Measurements from ENCODE around the gene ZNF524.
A peak's percentile ranks its signal among the peaks of the same experiment; 100 is the strongest.

Gene ZNF524

GRCh38 chr19:55601084-55601483, 996 bp downstream of the ZNF524 start:
- DNase-seq (ENCODE audit: low read depth in 1 of 2, low spot score in 1 of 2), result no peak

- no peak for DNase-seq (ENCODE audit: low read depth in 1 of 2, low spot score in 1 of 2)
Observed at GRCh38 chr19:55602104-55603001, 2.3 kb downstream of the ZNF524 start.

GRCh38 chr19:55603115-55603514, 3.0 kb downstream of the ZNF524 start:
- no peak for DNase-seq (ENCODE audit: low read depth in 1 of 2, low spot score in 1 of 2)

- DNase-seq (ENCODE audit: low read depth in 1 of 2, low spot score in 1 of 2), result no peak
Observed at GRCh38 chr19:55603581-55604292, 3.6 kb downstream of the ZNF524 start.

- DNase-seq (ENCODE audit: low read depth in 1 of 2, low spot score in 1 of 2), result peak; percentile 97 to 98
Observed at GRCh38 chr19:55605207-55605636, 5.1 kb downstream of the ZNF524 start.

GRCh38 chr19:55605637-55606470, 5.8 kb downstream of the ZNF524 start, which contains the start of gene ZNF865:
Gene ZNF865 (plus strand): TSS chr19:55605647. CDS start chr19:55613619, 7,972 bp downstream.
- peak; percentile 44 to 46 for DNase-seq (ENCODE audit: low read depth in 1 of 2, low spot score in 1 of 2)

GRCh38 chr19:55606471-55606787, 6.3 kb downstream of the ZNF524 start:
- no peak for DNase-seq (ENCODE audit: low read depth in 1 of 2, low spot score in 1 of 2)

GRCh38 chr19:55606817-55607216, 6.7 kb downstream of the ZNF524 start:
- DNase-seq (ENCODE audit: low read depth in 1 of 2, low spot score in 1 of 2), result no peak

- no peak for DNase-seq (ENCODE audit: low read depth in 1 of 2, low spot score in 1 of 2)
Observed at GRCh38 chr19:55609326-55609725, 9.2 kb downstream of the ZNF524 start.

GRCh38 chr19:55611300-55611982, 11.4 kb downstream of the ZNF524 start:
- no peak for DNase-seq (ENCODE audit: low read depth in 1 of 2, low spot score in 1 of 2)

- DNase-seq (ENCODE audit: low read depth in 1 of 2, low spot score in 1 of 2), result no peak
Observed at GRCh38 chr19:55611983-55612645, 12.0 kb downstream of the ZNF524 start.

- DNase-seq (ENCODE audit: low read depth in 1 of 2, low spot score in 1 of 2), result no peak
Observed at GRCh38 chr19:55613396-55613795, 13.3 kb downstream of the ZNF524 start.

- DNase-seq (ENCODE audit: low read depth in 1 of 2, low spot score in 1 of 2), result no peak
Observed at GRCh38 chr19:55613930-55614710, 14.0 kb downstream of the ZNF524 start.

GRCh38 chr19:55614711-55615542, 14.8 kb downstream of the ZNF524 start:
- DNase-seq (ENCODE audit: low read depth in 1 of 2, low spot score in 1 of 2), result no peak

- DNase-seq (ENCODE audit: low read depth in 1 of 2, low spot score in 1 of 2), result no peak
Observed at GRCh38 chr19:55615543-55616394, 15.7 kb downstream of the ZNF524 start.

GRCh38 chr19:55616395-55616875, 16.3 kb downstream of the ZNF524 start:
- DNase-seq (ENCODE audit: low read depth in 1 of 2, low spot score in 1 of 2), result no peak

- no peak for DNase-seq (ENCODE audit: low read depth in 1 of 2, low spot score in 1 of 2)
Observed at GRCh38 chr19:55617426-55617825, 17.3 kb downstream of the ZNF524 start.

- DNase-seq (ENCODE audit: low read depth in 1 of 2, low spot score in 1 of 2), result no peak
Observed at GRCh38 chr19:55618426-55618825, 18.3 kb downstream of the ZNF524 start.

Data from stimulated activated CD4-positive, alpha-beta T cell treated with anti-CD3 and anti-CD28 coated beads, Interleukin-15, amount 100 ng/mL, for 1 hour (primary cell).